Raji (cell line): ENCODE measurements around the gene LRRC23.

Experiments
- POLR2A ChIP-seq: IDR thresholded peaks from 2 replicates; pipeline ENCODE4 v1.6.1; 2011; ENCODE audit warnings: low read depth, low read length, control low read depth; ENCODE audit not compliant: insufficient read depth

The LRRC23 gene

GRCh38 chr12:6869049-6870021 lies 35.3 kb upstream of the LRRC23 start:
- no peak for TF ChIP-seq POLR2A

GRCh38 chr12:6871052-6871957 lies 33.3 kb upstream of the LRRC23 start:
- TF ChIP-seq POLR2A, result peak; percentile 70

DNA sequence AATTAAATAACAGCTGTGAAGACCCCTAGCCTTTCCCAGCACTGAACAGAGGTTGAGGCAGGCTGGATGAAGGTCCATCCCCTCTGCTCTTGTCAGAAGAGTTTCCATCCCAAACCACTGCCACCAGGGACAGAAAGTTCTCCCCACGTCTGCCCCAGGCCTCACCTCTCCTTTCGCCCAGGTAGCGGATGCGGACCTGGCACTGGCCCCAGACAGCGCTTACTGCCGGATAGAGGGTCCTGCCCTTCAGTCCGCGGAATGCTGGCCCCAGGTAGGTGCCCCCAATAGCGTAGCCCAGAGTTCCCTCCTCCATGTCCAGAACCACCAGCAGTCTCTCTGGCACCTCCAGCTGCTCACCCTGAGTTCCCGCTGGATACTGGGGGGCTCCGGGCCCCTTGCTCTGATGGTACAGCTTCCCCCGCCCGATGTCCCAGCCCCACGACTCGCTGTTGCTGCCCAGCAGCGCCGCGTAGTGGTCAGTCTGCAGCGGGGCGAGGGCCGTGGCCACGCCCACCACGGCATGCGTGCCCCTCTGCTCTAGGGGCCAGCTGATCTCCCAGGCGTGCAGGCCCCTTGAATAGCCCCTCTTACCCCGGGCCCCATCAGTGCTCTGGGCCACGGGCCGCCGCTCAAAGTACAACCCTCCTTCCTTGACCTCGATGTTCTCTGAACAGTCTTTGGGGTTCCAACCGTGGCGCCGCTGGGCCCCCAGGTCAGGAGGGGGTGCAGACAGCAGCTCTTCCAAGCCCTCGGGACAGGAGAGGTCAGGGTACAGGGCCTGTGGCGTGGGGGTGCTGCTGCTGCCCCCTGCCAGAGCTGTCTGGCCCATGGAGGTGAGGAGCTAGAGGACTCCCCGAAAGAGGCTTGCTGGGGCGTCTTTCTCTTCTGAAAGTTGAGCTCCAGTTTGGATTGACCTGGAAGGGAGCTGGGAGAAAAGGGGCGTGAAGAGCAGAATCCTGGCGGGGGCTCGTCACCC lies 32.3 kb upstream of the LRRC23 start:
- TF ChIP-seq POLR2A, result peak; percentile 54; the same call in 1 of the 2 replicates

DNA sequence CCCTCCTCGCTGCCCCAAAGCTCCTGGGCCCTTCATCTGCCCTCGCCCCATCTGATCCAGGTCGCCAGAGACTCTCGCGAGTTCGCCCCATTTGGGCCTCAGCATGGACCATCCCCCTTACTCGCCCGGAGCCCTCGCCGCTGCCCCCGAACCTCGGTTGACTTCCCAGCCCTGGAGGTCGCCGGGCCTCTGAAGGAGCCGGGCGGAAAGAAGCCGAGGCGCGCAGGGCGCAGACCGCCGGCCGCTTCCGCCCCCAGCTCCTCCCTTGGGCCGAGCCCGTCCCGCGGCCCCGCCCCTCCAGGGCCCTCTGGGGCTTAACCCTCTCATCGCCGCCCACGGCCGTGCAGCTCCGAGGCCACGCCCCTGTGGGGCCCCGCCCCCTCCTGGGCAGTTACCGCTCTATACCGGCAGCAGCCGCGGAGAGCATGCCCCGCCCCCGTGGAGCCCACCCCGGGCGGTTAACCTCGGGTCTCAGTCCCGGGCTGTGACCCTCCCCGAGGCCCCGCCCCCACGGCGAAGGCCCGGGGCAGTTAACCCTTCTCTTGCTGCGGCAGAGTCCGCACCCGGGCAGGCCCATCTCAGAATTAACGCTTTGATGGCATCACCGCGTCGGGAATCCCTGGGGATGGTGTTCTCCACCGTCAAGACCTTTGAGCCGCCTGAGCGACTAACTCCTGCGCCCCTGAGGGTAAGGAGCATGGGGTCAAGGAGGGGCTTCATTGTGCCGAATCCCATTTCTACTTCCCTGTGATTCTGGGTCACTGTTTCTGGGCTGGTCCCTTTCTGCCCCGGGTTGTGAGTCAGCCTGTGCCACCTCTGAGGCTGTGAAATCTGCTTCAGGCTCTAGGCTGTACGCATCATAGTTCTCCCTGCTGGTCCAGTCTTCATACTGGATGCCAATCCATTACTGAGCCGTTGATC lies 31.3 kb upstream of the LRRC23 start, which contains the start of gene SPSB2:
TSS of gene SPSB2 (minus strand) at position 210 of the 921 bp plus-strand sequence. CDS start 402 bp downstream, outside the sequence.
- TF ChIP-seq POLR2A, result peak; percentile 67

GRCh38 chr12:6883252-6883651 lies 21.4 kb upstream of the LRRC23 start:
- TF ChIP-seq POLR2A, result no peak

DNA sequence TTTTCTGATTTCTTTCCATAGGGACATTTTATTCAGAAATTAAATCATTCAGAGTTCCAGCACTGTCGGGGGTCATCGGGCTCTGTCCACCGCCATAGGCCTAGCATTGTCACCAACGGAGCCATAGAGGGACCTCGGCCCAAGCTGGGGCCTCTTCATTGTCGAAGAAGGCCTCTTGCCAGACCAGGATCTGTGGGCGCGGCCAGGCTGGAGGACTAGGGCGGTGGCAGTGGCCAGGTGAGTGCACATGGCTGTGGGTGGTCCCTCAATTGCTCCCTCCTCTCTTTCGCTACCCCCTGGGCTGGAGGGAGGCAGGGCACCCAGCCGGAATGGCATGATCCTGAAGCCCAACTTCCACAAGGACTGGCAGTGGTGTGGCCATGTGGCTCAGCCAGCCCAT lies 20.9 kb upstream of the LRRC23 start:
- TF ChIP-seq POLR2A, result no peak

DNA sequence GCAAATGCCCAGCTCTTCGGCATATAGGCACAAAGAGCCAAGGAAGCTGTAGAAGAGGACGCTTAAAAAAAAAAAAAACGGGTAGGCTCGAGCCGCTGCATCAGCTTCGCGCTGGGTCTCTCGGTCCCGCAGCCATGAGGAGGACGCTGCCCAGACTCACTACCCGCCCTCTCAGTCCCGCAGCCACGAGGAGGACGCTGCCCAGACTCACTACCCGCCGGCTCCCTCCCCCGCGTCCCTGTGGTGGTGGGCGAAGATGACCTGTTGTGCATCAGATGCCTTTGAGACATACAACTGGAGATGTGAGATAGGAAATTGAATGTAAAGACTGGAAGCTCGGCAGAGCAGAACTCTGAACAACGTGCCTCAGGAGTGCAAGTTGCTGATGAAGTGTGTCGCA lies 20.1 kb upstream of the LRRC23 start:
- TF ChIP-seq POLR2A, result no peak

- TF ChIP-seq POLR2A, result no peak
These were observed 17.2 kb upstream of the LRRC23 start for GRCh38 chr12:6887460-6887859.

GRCh38 chr12:6888360-6888759 lies 16.3 kb upstream of the LRRC23 start:
- no peak for TF ChIP-seq POLR2A

GRCh38 chr12:6890789-6891645 lies 13.6 kb upstream of the LRRC23 start:
- peak; percentile 93 for TF ChIP-seq POLR2A

DNA sequence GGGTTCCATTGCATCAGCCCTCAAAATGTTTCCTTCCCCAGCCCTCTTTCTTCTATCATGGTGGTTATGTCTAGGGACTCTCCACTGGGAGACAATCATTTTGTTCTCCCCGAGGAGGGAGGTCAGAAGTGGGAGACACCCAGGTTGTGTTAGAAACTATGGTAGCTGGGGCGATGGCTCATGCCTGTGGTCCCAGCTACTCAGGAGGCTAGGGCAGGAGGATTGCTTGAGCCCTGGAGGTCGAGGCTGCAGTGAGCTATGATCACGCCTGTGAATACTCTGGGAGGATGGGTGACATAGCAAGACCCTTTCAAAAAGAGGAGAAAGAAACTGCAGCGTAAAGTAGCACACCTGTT lies 13.0 kb upstream of the LRRC23 start:
- TF ChIP-seq POLR2A, result no peak

DNA sequence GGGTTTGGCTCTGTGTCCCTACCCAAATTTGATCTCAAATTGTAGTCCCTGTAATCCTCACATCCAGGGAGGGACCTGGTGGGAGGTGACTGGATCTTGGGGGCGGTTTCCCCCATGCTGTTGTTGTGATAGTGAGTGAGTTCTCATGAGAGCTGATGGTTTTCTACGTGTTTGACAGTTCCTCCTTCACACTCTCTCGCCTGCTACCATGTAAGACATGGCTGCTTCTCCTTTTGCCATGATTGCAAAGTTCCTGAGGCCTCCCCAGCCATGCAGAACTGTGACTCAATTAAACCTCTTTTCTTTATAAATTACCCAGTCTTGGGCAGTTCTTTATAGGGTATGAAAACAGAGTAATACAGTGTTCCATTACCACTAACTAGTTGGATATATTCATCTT lies 10.3 kb upstream of the LRRC23 start:
- no peak for TF ChIP-seq POLR2A
